CD4-positive, CD25-positive, alpha-beta regulatory T cell (primary cell): ENCODE data around the gene SLC16A2. TPM values are rescaled to one million over a fixed set of nuclear protein-coding genes. Genes with fewer than 3 reads are reported as not detected.
"Not testable (repeated sequence)": the region's sequence is repeated elsewhere in the genome, so short reads cannot be mapped to it uniquely, and the experiment has no call there.

Source experiments
- ATAC-seq, 2 donors: fragments of 150-1000 bp; cut with Tn5 transposase; one replicate each; pipeline ENCODE4 v1.10.0; 2021; ENCODE audit warnings: low read depth in 2 of 2, moderate number of reproducible peaks in 2 of 2, moderate library complexity in 1 of 2
- DNase-seq, 3 donors: peaks; one replicate each; pipeline versions ENCODE4 v3.0.0 to v3.0.0-alpha.2; 2012 to 2022; ENCODE audit warnings: mixed read lengths in 1 of 3
- H3K27ac ChIP-seq: one replicate; pipeline ENCODE4 v1.7.0; 2013; ENCODE audit warnings: mild to moderate bottlenecking, low read length; ENCODE audit not compliant: insufficient read depth, poor library complexity, severe bottlenecking
- H3K27me3 ChIP-seq: one replicate; pipeline ENCODE4 v1.7.0; 2013; ENCODE audit warnings: low read length; ENCODE audit not compliant: control insufficient read depth, insufficient read depth
- H3K36me3 ChIP-seq: one replicate; pipeline ENCODE4 v1.7.0; 2013; ENCODE audit warnings: mild to moderate bottlenecking, low read length, moderate library complexity; ENCODE audit not compliant: control insufficient read depth, insufficient read depth
- H3K4me1 ChIP-seq: 2 replicates; pipeline ENCODE4 v1.7.0; 2013; ENCODE audit warnings: mild to moderate bottlenecking, low read length; ENCODE audit not compliant: insufficient read depth, control insufficient read depth, poor library complexity, severe bottlenecking
- H3K4me3 ChIP-seq: one replicate; pipeline ENCODE4 v1.7.0; 2013; ENCODE audit warnings: low read depth, mild to moderate bottlenecking, low read length, moderate library complexity
- H3K9me3 ChIP-seq, 2 experiments: 1 replicate in 1 of 2; 2 replicates in 1 of 2; pipeline ENCODE4 v1.7.0; 2013; ENCODE audit warnings: low read length in 2 of 2, mild to moderate bottlenecking in 1 of 2, moderate library complexity in 1 of 2; ENCODE audit not compliant: control insufficient read depth in 2 of 2
- H3K27ac Mint-ChIP-seq, 3 donors: one replicate each; pipeline ENCODE4 v1.8.0; 2020 to 2022; ENCODE audit warnings: mild to moderate bottlenecking in 3 of 3, mixed read lengths in 3 of 3, moderate library complexity in 2 of 3
- H3K27me3 Mint-ChIP-seq: one replicate; pipeline ENCODE4 v1.8.0; 2022; ENCODE audit warnings: mild to moderate bottlenecking, mixed read lengths
- H3K36me3 Mint-ChIP-seq: one replicate; pipeline ENCODE4 v1.8.0; 2020; ENCODE audit warnings: mixed read lengths
- H3K4me1 Mint-ChIP-seq, 4 donors: one replicate each; pipeline ENCODE4 v1.8.0; 2020 to 2022; ENCODE audit warnings: mixed read lengths in 4 of 4, mild to moderate bottlenecking in 1 of 4
- H3K4me3 Mint-ChIP-seq, 4 donors: one replicate each; pipeline ENCODE4 v1.8.0; 2020 to 2022; ENCODE audit warnings: mild to moderate bottlenecking in 4 of 4, mixed read lengths in 4 of 4, moderate library complexity in 3 of 4
- H3K9me3 Mint-ChIP-seq, 7 donors: one replicate each; pipeline ENCODE4 v1.8.0; 2020 to 2022; ENCODE audit warnings: mixed read lengths in 7 of 7, mild to moderate bottlenecking in 3 of 7, moderate library complexity in 2 of 7
- polyA plus RNA-seq, 4 donors: library from polyadenylated mRNA; unstranded; fragments of 300-500 nt; fragmentation: Illumina TruSeq; gene quantifications; one replicate each; pipeline ENCODE4 v1.2.3, GENCODE V29; 2021
- total RNA-seq: library from RNA; stranded (reverse); gene quantifications from one replicate; pipeline ENCODE4 v1.2.3, GENCODE V29; 2022

The SLC16A2 gene
- total and polyA plus RNA-seq, 5 donors from 2014 or later: 0.15 to 0.17 TPM; not detected in 3

GRCh38 chrX:74454233-74454632 is 32.9 kb downstream of the SLC16A2 start:
- H3K27me3 ChIP-seq, ATAC-seq, H3K4me3 ChIP-seq, DNase-seq, H3K9me3 ChIP-seq, H3K36me3 ChIP-seq, H3K27ac ChIP-seq, H3K4me1 ChIP-seq, H3K9me3 Mint-ChIP-seq, H3K27me3 Mint-ChIP-seq, H3K36me3 Mint-ChIP-seq, H3K27ac Mint-ChIP-seq, H3K4me1 Mint-ChIP-seq, H3K4me3 Mint-ChIP-seq: not testable (repeated sequence)

GRCh38 chrX:74458736-74459135 is 37.4 kb downstream of the SLC16A2 start:
- H3K36me3 ChIP-seq: no peaks in the 10 kb centered on the region
- H3K4me3 ChIP-seq: no peak overlapping the region
- no peaks in the 10 kb centered on the region for H3K4me1 ChIP-seq
- Mint-ChIP-seq H3K9me3 (peaks cover 0 to 2% (median 0%) of the 10 kb centered on the region in 7 donors), H3K36me3 (no peaks in the 10 kb centered on the region), H3K4me1 (no peaks in the 10 kb centered on the region), H3K4me3 (no peak overlapping the region), H3K27ac (no peak overlapping the region), H3K27me3 (no peaks in the 10 kb centered on the region)
- no peaks in the 10 kb centered on the region for H3K9me3 ChIP-seq
- H3K27me3 ChIP-seq: no peaks in the 10 kb centered on the region
- ATAC-seq (no peak), DNase-seq (no peak)
- H3K27ac ChIP-seq: no peak overlapping the region

- Histone ChIP-seq H3K4me1 (no peaks in the 10 kb centered on the region), H3K27me3 (no peaks in the 10 kb centered on the region), H3K27ac (no peak overlapping the region), H3K9me3 (no peaks in the 10 kb centered on the region), H3K4me3 (no peak overlapping the region), H3K36me3 (no peaks in the 10 kb centered on the region)
- no peak for ATAC-seq
- no peak overlapping the region for H3K4me3 Mint-ChIP-seq
- no peaks in the 10 kb centered on the region for H3K36me3 Mint-ChIP-seq
- H3K27me3 Mint-ChIP-seq: no peaks in the 10 kb centered on the region
- no peak overlapping the region for H3K27ac Mint-ChIP-seq
- H3K9me3 Mint-ChIP-seq: peaks cover 0 to 5% (median 0%) of the 10 kb centered on the region in 7 donors
- H3K4me1 Mint-ChIP-seq: no peaks in the 10 kb centered on the region
- DNase-seq: no peak
Measured at GRCh38 chrX:74461384-74461783, 40.1 kb downstream of the SLC16A2 start.

GRCh38 chrX:74464722-74465121 is 43.4 kb downstream of the SLC16A2 start:
- Histone ChIP-seq H3K4me1 (no peaks in the 10 kb centered on the region), H3K27ac (no peak overlapping the region), H3K9me3 (no peaks in the 10 kb centered on the region), H3K4me3 (no peak overlapping the region), H3K36me3 (no peaks in the 10 kb centered on the region), H3K27me3 (no peaks in the 10 kb centered on the region)
- no peak overlapping the region for H3K27ac Mint-ChIP-seq
- H3K4me3 Mint-ChIP-seq: no peak overlapping the region
- H3K4me1 Mint-ChIP-seq: no peaks in the 10 kb centered on the region
- DNase-seq (no peak), ATAC-seq (no peak)
- H3K9me3 Mint-ChIP-seq: peaks cover 0 to 4% (median 0%) of the 10 kb centered on the region in 7 donors
- no peaks in the 10 kb centered on the region for H3K27me3 Mint-ChIP-seq
- H3K36me3 Mint-ChIP-seq: no peaks in the 10 kb centered on the region

- Histone ChIP-seq H3K27me3 (no peaks in the 10 kb centered on the region), H3K9me3 (no peaks in the 10 kb centered on the region), H3K36me3 (no peaks in the 10 kb centered on the region), H3K4me1 (no peaks in the 10 kb centered on the region), H3K4me3 (no peak overlapping the region), H3K27ac (no peak overlapping the region)
- DNase-seq (no peak), ATAC-seq (no peak)
- Mint-ChIP-seq H3K4me1 (no peaks in the 10 kb centered on the region), H3K9me3 (peaks cover 0 to 7% (median 0%) of the 10 kb centered on the region in 7 donors), H3K27ac (no peak overlapping the region), H3K4me3 (no peak overlapping the region), H3K36me3 (no peaks in the 10 kb centered on the region), H3K27me3 (no peaks in the 10 kb centered on the region)
Measured at GRCh38 chrX:74465424-74465823, 44.1 kb downstream of the SLC16A2 start.

GRCh38 chrX:74467656-74468055 is 46.4 kb downstream of the SLC16A2 start:
- Histone ChIP-seq H3K4me3 (no peak overlapping the region), H3K27me3 (no peaks in the 10 kb centered on the region), H3K4me1 (no peaks in the 10 kb centered on the region), H3K27ac (no peak overlapping the region), H3K36me3 (no peaks in the 10 kb centered on the region), H3K9me3 (no peaks in the 10 kb centered on the region)
- no peak overlapping the region for H3K27ac Mint-ChIP-seq
- no peak for DNase-seq
- H3K4me3 Mint-ChIP-seq: no peak overlapping the region
- H3K27me3 Mint-ChIP-seq: no peaks in the 10 kb centered on the region
- H3K9me3 Mint-ChIP-seq: peaks cover 0 to 7% (median 0%) of the 10 kb centered on the region in 7 donors
- H3K36me3 Mint-ChIP-seq: no peaks in the 10 kb centered on the region
- no peaks in the 10 kb centered on the region for H3K4me1 Mint-ChIP-seq
- no peak for ATAC-seq

GRCh38 chrX:74473116-74473515 is 51.8 kb downstream of the SLC16A2 start:
- H3K9me3 Mint-ChIP-seq, H3K4me1 Mint-ChIP-seq, ATAC-seq, H3K4me3 ChIP-seq, DNase-seq, H3K27ac ChIP-seq, H3K4me1 ChIP-seq, H3K36me3 Mint-ChIP-seq, H3K27me3 Mint-ChIP-seq, H3K36me3 ChIP-seq, H3K27ac Mint-ChIP-seq, H3K4me3 Mint-ChIP-seq, H3K9me3 ChIP-seq, H3K27me3 ChIP-seq: not testable (repeated sequence)

- Mint-ChIP-seq H3K9me3 (no peaks in the 10 kb centered on the region), H3K4me3 (no peak overlapping the region), H3K27ac (no peak overlapping the region), H3K36me3 (peaks cover 4% of the 10 kb centered on the region), H3K4me1 (no peaks in the 10 kb centered on the region), H3K27me3 (peaks cover 8% of the 10 kb centered on the region)
- Histone ChIP-seq H3K27ac (no peak overlapping the region), H3K4me1 (no peaks in the 10 kb centered on the region), H3K9me3 (no peaks in the 10 kb centered on the region), H3K27me3 (no peaks in the 10 kb centered on the region), H3K36me3 (no peaks in the 10 kb centered on the region), H3K4me3 (no peak overlapping the region)
- no peak for ATAC-seq
- no peak for DNase-seq
Measured at GRCh38 chrX:74490247-74490646, 69.0 kb downstream of the SLC16A2 start.
